ENCODE measurements around the gene PAK3.

PAK3 gene

GRCh38 chrX:111182997-111183396 lies 87.0 kb downstream of the PAK3 start:
- Histone ChIP-seq H3K4me3 (ENCODE audit: low read depth, low read length) (no peak overlapping the region), H3K27ac (no peak overlapping the region), H3K27me3 (replicated peaks) (no peaks in the 10 kb centered on the region), H3K36me3 (replicated peaks) (no peaks in the 10 kb centered on the region)
- in situ Hi-C loops (cut with HindIII; ENCODE audit: low pct_ligation_motif_present, low sequenced_read_pairs): no loop called here
- DNase-seq: no peak
- TF ChIP-seq CTCF (IDR thresholded peaks at IDR 0.05; ENCODE audit: low read depth, low read length, missing control alignments): no peak

GRCh38 chrX:111191598-111191997 lies 95.6 kb downstream of the PAK3 start:
- in situ Hi-C loops (cut with HindIII; ENCODE audit: low pct_ligation_motif_present, low sequenced_read_pairs): no loop called here
- DNase-seq: no peak
- Histone ChIP-seq H3K27me3 (replicated peaks) (no peaks in the 10 kb centered on the region), H3K27ac (no peak overlapping the region), H3K36me3 (replicated peaks) (no peaks in the 10 kb centered on the region), H3K4me3 (ENCODE audit: low read depth, low read length) (no peak overlapping the region)
- no peak for TF ChIP-seq CTCF (IDR thresholded peaks at IDR 0.05; ENCODE audit: low read depth, low read length, missing control alignments)

- DNase-seq: no peak
- Histone ChIP-seq H3K4me3 (ENCODE audit: low read depth, low read length) (no peak overlapping the region), H3K27ac (no peak overlapping the region), H3K36me3 (replicated peaks) (no peaks in the 10 kb centered on the region), H3K27me3 (replicated peaks) (no peaks in the 10 kb centered on the region)
- no peak for TF ChIP-seq CTCF (IDR thresholded peaks at IDR 0.05; ENCODE audit: low read depth, low read length, missing control alignments)
- in situ Hi-C loops (cut with HindIII; ENCODE audit: low pct_ligation_motif_present, low sequenced_read_pairs): no loop called here
These were observed 103.5 kb downstream of the PAK3 start for GRCh38 chrX:111199505-111199904.

- no peak overlapping the region for H3K27ac ChIP-seq
- no peaks in the 10 kb centered on the region for H3K36me3 ChIP-seq (replicated peaks)
- no peak overlapping the region for H3K4me3 ChIP-seq (ENCODE audit: low read depth, low read length)
- H3K27me3 ChIP-seq (replicated peaks): no peaks in the 10 kb centered on the region
- no peak for TF ChIP-seq CTCF (IDR thresholded peaks at IDR 0.05; ENCODE audit: low read depth, low read length, missing control alignments)
- DNase-seq: no peak
- in situ Hi-C loops (cut with HindIII; ENCODE audit: low pct_ligation_motif_present, low sequenced_read_pairs): no loop called here
These were observed 104.3 kb downstream of the PAK3 start for GRCh38 chrX:111200327-111200726.

- Histone ChIP-seq H3K36me3 (replicated peaks) (no peaks in the 10 kb centered on the region), H3K27me3 (replicated peaks) (no peaks in the 10 kb centered on the region), H3K4me3 (ENCODE audit: low read depth, low read length) (no peak overlapping the region), H3K27ac (no peak overlapping the region)
- in situ Hi-C loops (cut with HindIII; ENCODE audit: low pct_ligation_motif_present, low sequenced_read_pairs): no loop called here
- no peak for DNase-seq
- no peak for TF ChIP-seq CTCF (IDR thresholded peaks at IDR 0.05; ENCODE audit: low read depth, low read length, missing control alignments)
These were observed 111.9 kb downstream of the PAK3 start for GRCh38 chrX:111207851-111208250.

- H3K27me3 ChIP-seq (replicated peaks): no peaks in the 10 kb centered on the region
- DNase-seq: no peak
- in situ Hi-C loops (cut with HindIII; ENCODE audit: low pct_ligation_motif_present, low sequenced_read_pairs): no loop called here
These were observed 120.4 kb downstream of the PAK3 start for GRCh38 chrX:111216293-111216801.

More at GRCh38 chrX:111216293-111216801, 120.4 kb downstream of the PAK3 start:
- Histone ChIP-seq H3K27ac (no peak overlapping the region), H3K36me3 (replicated peaks) (no peaks in the 10 kb centered on the region), H3K4me3 (ENCODE audit: low read depth, low read length) (no peak overlapping the region)
- no peak for TF ChIP-seq CTCF (IDR thresholded peaks at IDR 0.05; ENCODE audit: low read depth, low read length, missing control alignments)

All from brain microvascular endothelial cell (primary cell).